Measurements from ENCODE around the gene ADORA2A.

The ADORA2A gene

GRCh38 chr22:24427500-24428164 lies at the start of gene ADORA2A:
Gene ADORA2A (plus strand): TSS chr22:24427599. CDS start chr22:24433405, 5,806 bp downstream.
- peak; percentile 78 to 80 for DNase-seq

- DNase-seq: no peak
Observed at GRCh38 chr22:24379536-24379935, 47.9 kb upstream of the ADORA2A start.

- DNase-seq: no peak
Observed at GRCh38 chr22:24380220-24380904, 47.0 kb upstream of the ADORA2A start.

- DNase-seq: no peak
Observed at GRCh38 chr22:24380905-24381230, 46.5 kb upstream of the ADORA2A start.

GRCh38 chr22:24383061-24383460 lies 44.3 kb upstream of the ADORA2A start:
- no peak for DNase-seq

GRCh38 chr22:24384131-24384530 lies 43.3 kb upstream of the ADORA2A start:
- no peak for DNase-seq

GRCh38 chr22:24386937-24387471 lies 40.4 kb upstream of the ADORA2A start:
- DNase-seq: no peak

GRCh38 chr22:24389680-24390079 lies 37.7 kb upstream of the ADORA2A start:
- DNase-seq: no peak

- DNase-seq: no peak
Observed at GRCh38 chr22:24390156-24390555, 37.2 kb upstream of the ADORA2A start.

- DNase-seq: no peak
Observed at GRCh38 chr22:24390576-24390975, 36.8 kb upstream of the ADORA2A start.

GRCh38 chr22:24391836-24392217 lies 35.6 kb upstream of the ADORA2A start:
- no peak for DNase-seq

GRCh38 chr22:24392218-24392931 lies 35.0 kb upstream of the ADORA2A start:
- DNase-seq: no peak

GRCh38 chr22:24393012-24393559 lies 34.3 kb upstream of the ADORA2A start:
- DNase-seq: no peak

- DNase-seq: no peak
Observed at GRCh38 chr22:24393848-24394247, 33.6 kb upstream of the ADORA2A start.

GRCh38 chr22:24394254-24394653 lies 33.1 kb upstream of the ADORA2A start:
- no peak for DNase-seq

GRCh38 chr22:24398409-24398808 lies 29.0 kb upstream of the ADORA2A start:
- DNase-seq: no peak

GRCh38 chr22:24400034-24400725 lies 27.2 kb upstream of the ADORA2A start:
- DNase-seq: no peak

- no peak for DNase-seq
Observed at GRCh38 chr22:24400726-24401596, 26.4 kb upstream of the ADORA2A start.

- DNase-seq: no peak
Observed at GRCh38 chr22:24401931-24402367, 25.4 kb upstream of the ADORA2A start.

GRCh38 chr22:24402460-24403192 lies 24.8 kb upstream of the ADORA2A start:
- no peak for DNase-seq

GRCh38 chr22:24403346-24403745 lies 24.1 kb upstream of the ADORA2A start:
- no peak for DNase-seq
